CD4-positive, CD25-positive, alpha-beta regulatory T cell (primary cell): ENCODE results near the gene MUC13. TPM values are rescaled to one million over a fixed set of nuclear protein-coding genes. Genes with fewer than 3 reads are reported as not detected.

Experiments
- ATAC-seq, 2 donors: fragments of 150-1000 bp; cut with Tn5 transposase; one replicate each; pipeline ENCODE4 v1.10.0; 2021; ENCODE audit warnings: low read depth in 2 of 2, moderate number of reproducible peaks in 2 of 2, moderate library complexity in 1 of 2
- DNase-seq, 3 donors: peaks; one replicate each; pipeline versions ENCODE4 v3.0.0 to v3.0.0-alpha.2; 2012 to 2022; ENCODE audit warnings: mixed read lengths in 1 of 3
- H3K27ac ChIP-seq: one replicate; pipeline ENCODE4 v1.7.0; 2013; ENCODE audit warnings: mild to moderate bottlenecking, low read length; ENCODE audit not compliant: insufficient read depth, poor library complexity, severe bottlenecking
- H3K27me3 ChIP-seq: one replicate; pipeline ENCODE4 v1.7.0; 2013; ENCODE audit warnings: low read length; ENCODE audit not compliant: control insufficient read depth, insufficient read depth
- H3K36me3 ChIP-seq: one replicate; pipeline ENCODE4 v1.7.0; 2013; ENCODE audit warnings: mild to moderate bottlenecking, low read length, moderate library complexity; ENCODE audit not compliant: control insufficient read depth, insufficient read depth
- H3K4me1 ChIP-seq: 2 replicates; pipeline ENCODE4 v1.7.0; 2013; ENCODE audit warnings: mild to moderate bottlenecking, low read length; ENCODE audit not compliant: insufficient read depth, control insufficient read depth, poor library complexity, severe bottlenecking
- H3K4me3 ChIP-seq: one replicate; pipeline ENCODE4 v1.7.0; 2013; ENCODE audit warnings: low read depth, mild to moderate bottlenecking, low read length, moderate library complexity
- H3K9me3 ChIP-seq, 2 experiments: 1 replicate in 1 of 2; 2 replicates in 1 of 2; pipeline ENCODE4 v1.7.0; 2013; ENCODE audit warnings: low read length in 2 of 2, mild to moderate bottlenecking in 1 of 2, moderate library complexity in 1 of 2; ENCODE audit not compliant: control insufficient read depth in 2 of 2
- H3K27ac Mint-ChIP-seq, 3 donors: one replicate each; pipeline ENCODE4 v1.8.0; 2020 to 2022; ENCODE audit warnings: mild to moderate bottlenecking in 3 of 3, mixed read lengths in 3 of 3, moderate library complexity in 2 of 3
- H3K27me3 Mint-ChIP-seq: one replicate; pipeline ENCODE4 v1.8.0; 2022; ENCODE audit warnings: mild to moderate bottlenecking, mixed read lengths
- H3K36me3 Mint-ChIP-seq: one replicate; pipeline ENCODE4 v1.8.0; 2020; ENCODE audit warnings: mixed read lengths
- H3K4me1 Mint-ChIP-seq, 4 donors: one replicate each; pipeline ENCODE4 v1.8.0; 2020 to 2022; ENCODE audit warnings: mixed read lengths in 4 of 4, mild to moderate bottlenecking in 1 of 4
- H3K4me3 Mint-ChIP-seq, 4 donors: one replicate each; pipeline ENCODE4 v1.8.0; 2020 to 2022; ENCODE audit warnings: mild to moderate bottlenecking in 4 of 4, mixed read lengths in 4 of 4, moderate library complexity in 3 of 4
- H3K9me3 Mint-ChIP-seq, 7 donors: one replicate each; pipeline ENCODE4 v1.8.0; 2020 to 2022; ENCODE audit warnings: mixed read lengths in 7 of 7, mild to moderate bottlenecking in 3 of 7, moderate library complexity in 2 of 7
- polyA plus RNA-seq, 4 donors: library from polyadenylated mRNA; unstranded; fragments of 300-500 nt; fragmentation: Illumina TruSeq; gene quantifications; one replicate each; pipeline ENCODE4 v1.2.3, GENCODE V29; 2021
- total RNA-seq: library from RNA; stranded (reverse); gene quantifications from one replicate; pipeline ENCODE4 v1.2.3, GENCODE V29; 2022

Gene MUC13
- total and polyA plus RNA-seq, 5 donors from 2014 or later, result 0.49 TPM; not detected in 4

GRCh38 chr3:124918524-124918923 lies 16.0 kb downstream of the MUC13 start:
- H3K9me3 ChIP-seq, result no peaks in the 10 kb centered on the region
- no peaks in the 10 kb centered on the region for H3K4me1 Mint-ChIP-seq
- no peaks in the 10 kb centered on the region for H3K36me3 ChIP-seq
- peaks cover 12% of the 10 kb centered on the region for H3K27me3 ChIP-seq
- no peak overlapping the region for H3K4me3 ChIP-seq
- ATAC-seq (no peak), DNase-seq (no peak)
- no peaks in the 10 kb centered on the region for H3K4me1 ChIP-seq
- H3K27me3 Mint-ChIP-seq, result peaks cover 27% of the 10 kb centered on the region
- no peaks in the 10 kb centered on the region for H3K36me3 Mint-ChIP-seq
- peaks cover 0 to 3% (median 0%) of the 10 kb centered on the region in 7 donors for H3K9me3 Mint-ChIP-seq
- H3K27ac ChIP-seq, result no peak overlapping the region
- no peak overlapping the region for H3K4me3 Mint-ChIP-seq
- H3K27ac Mint-ChIP-seq, result no peak overlapping the region

- Histone ChIP-seq H3K27me3 (peaks cover 3% of the 10 kb centered on the region), H3K4me1 (no peaks in the 10 kb centered on the region), H3K36me3 (no peaks in the 10 kb centered on the region), H3K27ac (no peak overlapping the region), H3K9me3 (no peaks in the 10 kb centered on the region), H3K4me3 (no peak overlapping the region)
- no peak for DNase-seq
- peaks cover 28% of the 10 kb centered on the region for H3K27me3 Mint-ChIP-seq
- H3K4me3 Mint-ChIP-seq, result no peak overlapping the region
- no peak for ATAC-seq
- no peak overlapping the region for H3K27ac Mint-ChIP-seq
- peaks cover 0 to 4% (median 0%) of the 10 kb centered on the region in 7 donors for H3K9me3 Mint-ChIP-seq
- H3K36me3 Mint-ChIP-seq, result no peaks in the 10 kb centered on the region
- H3K4me1 Mint-ChIP-seq, result no peaks in the 10 kb centered on the region
These were observed 17.6 kb downstream of the MUC13 start for GRCh38 chr3:124916837-124917409.

DNA sequence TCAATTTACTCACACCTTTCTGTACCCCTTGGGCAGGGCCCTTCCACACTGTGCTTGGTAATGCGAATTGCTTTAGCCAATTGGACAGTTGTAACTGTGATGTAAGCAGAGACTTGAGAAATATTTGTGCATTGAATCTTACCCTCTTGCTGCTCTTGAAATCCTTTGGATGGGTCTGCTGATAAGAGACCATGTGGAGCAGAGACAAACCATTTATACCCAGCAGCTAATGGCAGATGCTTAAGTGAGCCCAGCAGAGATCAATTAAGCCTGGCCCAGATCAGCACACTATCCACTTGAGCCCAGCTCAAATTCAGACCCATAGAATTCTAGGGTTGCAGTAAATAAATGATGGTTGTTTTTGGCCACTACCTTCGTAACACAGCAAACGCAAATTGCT lies 19.3 kb downstream of the MUC13 start:
- H3K36me3 ChIP-seq, result no peaks in the 10 kb centered on the region
- no peak overlapping the region for H3K4me3 Mint-ChIP-seq
- no peak overlapping the region for H3K27ac ChIP-seq
- no peaks in the 10 kb centered on the region for H3K4me1 ChIP-seq
- no peaks in the 10 kb centered on the region for H3K36me3 Mint-ChIP-seq
- peaks cover 0 to 4% (median 0%) of the 10 kb centered on the region in 7 donors for H3K9me3 Mint-ChIP-seq
- H3K4me3 ChIP-seq, result no peak overlapping the region
- peaks cover 28% of the 10 kb centered on the region for H3K27me3 Mint-ChIP-seq
- peaks cover 3% of the 10 kb centered on the region for H3K27me3 ChIP-seq
- H3K27ac Mint-ChIP-seq, result no peak overlapping the region
- H3K4me1 Mint-ChIP-seq, result no peaks in the 10 kb centered on the region
- no peaks in the 10 kb centered on the region for H3K9me3 ChIP-seq
- DNase-seq, result no peak
- ATAC-seq, result no peak

DNA sequence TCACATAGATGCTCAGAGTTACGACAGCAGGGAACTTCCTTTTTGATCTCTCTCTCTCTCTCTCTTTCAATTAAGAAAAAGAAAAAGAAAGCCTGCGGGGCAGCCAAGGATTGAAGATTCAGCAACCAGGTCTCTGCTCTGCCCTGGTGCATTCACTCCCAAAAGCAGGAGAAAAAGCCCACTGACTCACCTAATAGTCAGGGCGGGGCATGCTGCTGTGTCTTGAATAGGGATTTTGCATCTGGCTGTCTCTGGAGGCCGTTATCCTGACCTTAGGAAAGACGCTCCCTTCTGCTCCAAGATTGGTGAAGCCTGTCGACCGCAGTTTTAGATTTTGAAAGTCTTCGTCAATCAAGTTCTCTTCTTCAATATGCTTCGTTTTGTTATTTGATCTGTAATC lies 26.6 kb downstream of the MUC13 start:
- no peaks in the 10 kb centered on the region for H3K4me1 ChIP-seq
- H3K27ac ChIP-seq, result no peak overlapping the region
- H3K27me3 ChIP-seq, result peaks cover 3% of the 10 kb centered on the region
- no peaks in the 10 kb centered on the region for H3K9me3 ChIP-seq
- Mint-ChIP-seq H3K4me1 (no peaks in the 10 kb centered on the region), H3K9me3 (no peaks in the 10 kb centered on the region), H3K36me3 (no peaks in the 10 kb centered on the region), H3K27ac (no peak overlapping the region), H3K27me3 (peaks cover 6% of the 10 kb centered on the region), H3K4me3 (no peak overlapping the region)
- no peaks in the 10 kb centered on the region for H3K36me3 ChIP-seq
- ATAC-seq, result no peak
- no peak for DNase-seq
- no peak overlapping the region for H3K4me3 ChIP-seq

DNA sequence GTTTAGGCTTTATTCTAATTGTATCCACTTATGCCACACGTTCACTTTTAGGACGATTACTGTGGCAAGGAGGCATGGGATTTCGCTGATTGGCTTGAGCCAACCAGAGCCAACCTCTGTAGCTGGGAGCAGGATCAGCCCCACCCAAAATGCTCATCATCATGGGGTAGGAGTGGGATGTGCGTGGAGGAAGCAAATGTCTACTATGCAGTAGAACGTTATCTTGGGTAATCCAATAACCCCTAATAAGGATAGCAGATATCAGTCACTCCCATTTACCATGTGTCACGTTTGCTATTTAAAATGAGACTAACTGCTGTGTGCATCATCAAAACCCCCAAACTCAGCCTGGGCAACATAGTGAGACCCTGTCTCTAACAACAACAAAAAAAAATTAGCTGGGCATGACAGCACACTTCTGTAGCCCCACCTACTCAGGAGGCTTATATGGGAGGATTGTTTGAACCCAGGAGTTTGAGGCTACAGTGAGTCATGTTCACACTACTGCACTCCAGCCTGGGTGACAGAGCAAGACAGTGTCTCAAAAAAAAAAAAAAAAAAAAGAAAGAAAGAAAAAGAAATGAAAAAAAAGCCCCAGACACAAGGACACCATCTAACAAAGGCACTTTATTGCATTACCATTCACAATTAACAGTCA lies 29.6 kb downstream of the MUC13 start:
- Mint-ChIP-seq H3K4me1 (peaks cover 3 to 16% (median 12%) of the 10 kb centered on the region in 4 donors), H3K9me3 (no peaks in the 10 kb centered on the region), H3K27ac (no peak overlapping the region), H3K4me3 (no peak overlapping the region), H3K36me3 (no peaks in the 10 kb centered on the region), H3K27me3 (peaks cover 9% of the 10 kb centered on the region)
- no peak overlapping the region for H3K27ac ChIP-seq
- no peaks in the 10 kb centered on the region for H3K36me3 ChIP-seq
- H3K27me3 ChIP-seq, result peaks cover 3% of the 10 kb centered on the region
- H3K4me1 ChIP-seq, result no peaks in the 10 kb centered on the region
- no peak overlapping the region for H3K4me3 ChIP-seq
- ATAC-seq (no peak), DNase-seq (no peak)
- no peaks in the 10 kb centered on the region for H3K9me3 ChIP-seq

DNA sequence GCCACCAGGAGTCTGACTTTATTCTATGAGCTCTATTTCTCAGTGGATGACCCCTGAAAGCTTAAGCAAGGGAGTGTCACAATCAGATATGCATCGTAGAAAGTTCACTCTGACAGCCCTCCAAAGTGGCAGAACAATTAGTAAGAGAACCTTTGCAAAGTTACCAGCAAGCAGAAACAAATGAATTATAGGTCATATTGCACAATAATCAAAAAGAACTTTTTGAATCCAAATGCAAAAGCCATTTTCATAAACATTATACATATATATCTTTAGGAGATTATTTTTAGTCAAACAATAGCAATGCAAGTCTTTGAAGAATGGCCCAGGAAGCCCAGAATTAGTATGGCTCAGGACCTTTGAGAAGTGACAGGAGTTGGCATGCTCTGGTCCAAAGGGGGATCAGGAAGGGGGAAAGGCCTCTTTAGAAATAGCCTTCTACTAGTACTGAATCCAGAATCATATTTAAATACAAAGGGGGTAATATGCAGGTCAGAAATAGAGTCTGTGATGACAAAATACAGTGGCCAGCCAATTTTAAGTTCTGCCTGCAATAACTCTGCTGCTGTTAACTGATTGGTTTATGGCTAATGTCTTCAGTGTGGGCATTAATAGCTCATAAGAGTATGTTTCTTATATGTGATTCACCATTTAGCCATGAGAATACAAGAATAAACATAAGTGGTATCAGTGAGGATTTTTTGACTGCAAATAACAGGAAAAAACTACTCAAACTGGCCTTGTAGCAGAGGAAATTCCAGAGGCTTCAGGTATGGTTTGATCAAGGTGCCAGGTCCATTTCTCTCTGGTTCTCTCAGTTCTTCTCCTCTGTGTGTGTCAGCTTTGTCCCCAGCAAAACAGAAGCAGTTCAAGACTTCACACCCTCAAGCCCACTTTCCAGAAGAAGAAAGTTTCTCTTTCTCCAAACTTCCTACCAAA lies 30.4 kb downstream of the MUC13 start:
- DNase-seq (no peak), ATAC-seq (no peak)
- Mint-ChIP-seq H3K4me3 (no peak overlapping the region), H3K4me1 (peaks cover 3 to 16% (median 13%) of the 10 kb centered on the region in 4 donors), H3K36me3 (no peaks in the 10 kb centered on the region), H3K9me3 (no peaks in the 10 kb centered on the region), H3K27ac (no peak overlapping the region), H3K27me3 (peaks cover 9% of the 10 kb centered on the region)
- no peaks in the 10 kb centered on the region for H3K9me3 ChIP-seq
- no peaks in the 10 kb centered on the region for H3K4me1 ChIP-seq
- H3K36me3 ChIP-seq, result no peaks in the 10 kb centered on the region
- no peak overlapping the region for H3K4me3 ChIP-seq
- peaks cover 3% of the 10 kb centered on the region for H3K27me3 ChIP-seq
- no peak overlapping the region for H3K27ac ChIP-seq

DNA sequence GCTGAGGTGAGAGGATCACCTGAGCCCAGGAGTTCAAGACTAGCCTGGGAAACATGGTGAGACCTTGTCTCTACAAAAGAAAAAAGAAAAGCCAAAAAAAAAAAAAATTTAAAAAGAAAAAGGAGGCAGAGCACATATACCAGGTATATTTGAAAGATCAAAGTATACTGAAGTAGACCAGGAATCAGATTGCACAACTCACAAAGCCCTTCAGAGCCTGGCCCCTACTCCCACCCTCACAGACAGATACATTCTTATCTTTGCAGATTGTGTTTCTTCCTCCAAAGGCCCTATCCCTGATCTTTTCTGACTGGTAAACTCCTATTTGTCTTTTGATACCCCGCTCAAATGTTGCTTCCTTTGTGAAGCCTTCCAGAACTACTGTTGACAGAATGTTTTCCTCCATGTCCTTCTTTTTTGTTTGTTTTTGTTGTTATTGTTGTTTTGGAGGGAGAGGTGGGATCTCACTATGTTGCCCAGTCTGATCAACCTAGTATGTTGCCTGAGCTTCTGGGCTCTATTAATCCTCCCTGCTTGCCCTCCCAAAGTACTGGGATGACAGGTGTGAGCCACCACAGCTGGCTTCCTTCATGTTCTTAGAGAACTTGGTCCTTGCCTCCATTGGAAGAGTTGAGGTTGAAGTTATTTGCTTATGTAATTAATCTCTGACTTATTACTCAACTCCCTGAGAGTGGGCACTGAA lies 37.6 kb downstream of the MUC13 start:
- peaks cover 15% of the 10 kb centered on the region for H3K27me3 Mint-ChIP-seq
- no peak overlapping the region for H3K4me3 Mint-ChIP-seq
- no peaks in the 10 kb centered on the region for H3K36me3 ChIP-seq
- no peaks in the 10 kb centered on the region for H3K9me3 Mint-ChIP-seq
- no peaks in the 10 kb centered on the region for H3K36me3 Mint-ChIP-seq
- DNase-seq (no peak), ATAC-seq (no peak)
- H3K9me3 ChIP-seq, result no peaks in the 10 kb centered on the region
- no peaks in the 10 kb centered on the region for H3K4me1 ChIP-seq
- no peak overlapping the region for H3K27ac Mint-ChIP-seq
- H3K4me3 ChIP-seq, result no peak overlapping the region
- peaks cover 3 to 20% (median 13%) of the 10 kb centered on the region in 4 donors for H3K4me1 Mint-ChIP-seq
- H3K27me3 ChIP-seq, result no peaks in the 10 kb centered on the region
- no peak overlapping the region for H3K27ac ChIP-seq
